ENCODE results near the gene KRT79.

KRT79 gene

DNA sequence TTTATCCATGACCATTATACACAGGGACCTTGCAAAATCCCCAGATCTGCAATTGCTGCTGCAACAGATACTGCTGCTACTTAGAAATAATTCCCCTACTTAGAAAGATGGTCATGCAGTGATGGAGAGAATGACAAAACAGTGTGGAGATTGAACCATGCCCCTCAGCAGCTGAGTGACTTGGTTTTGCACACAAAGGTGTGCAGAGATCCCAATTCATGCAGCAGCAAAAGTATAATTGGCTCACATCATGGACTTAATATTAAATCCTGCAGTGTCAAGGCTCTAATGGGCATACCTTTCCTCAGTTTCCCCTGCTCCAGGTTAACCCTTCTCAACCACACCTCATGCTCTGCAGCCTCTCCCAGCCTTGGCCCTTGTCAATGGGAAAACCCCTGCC is 17.7 kb upstream of the KRT79 start:
- Histone ChIP-seq H3K27me3 (ENCODE audit: control insufficient read depth, insufficient read depth, low read length) (no peaks in the 10 kb centered on the region), H3K36me3 (ENCODE audit: control insufficient read depth, insufficient read depth, low read length) (no peaks in the 10 kb centered on the region), H3K4me1 (ENCODE audit: control insufficient read depth, insufficient read depth, low read length) (no peaks in the 10 kb centered on the region), H3K9ac (ENCODE audit: low read length) (no peak overlapping the region), H3K27ac (ENCODE audit: low read depth, low read length) (no peak overlapping the region), H3K4me3 (ENCODE audit: low read length) (no peak overlapping the region)

DNA sequence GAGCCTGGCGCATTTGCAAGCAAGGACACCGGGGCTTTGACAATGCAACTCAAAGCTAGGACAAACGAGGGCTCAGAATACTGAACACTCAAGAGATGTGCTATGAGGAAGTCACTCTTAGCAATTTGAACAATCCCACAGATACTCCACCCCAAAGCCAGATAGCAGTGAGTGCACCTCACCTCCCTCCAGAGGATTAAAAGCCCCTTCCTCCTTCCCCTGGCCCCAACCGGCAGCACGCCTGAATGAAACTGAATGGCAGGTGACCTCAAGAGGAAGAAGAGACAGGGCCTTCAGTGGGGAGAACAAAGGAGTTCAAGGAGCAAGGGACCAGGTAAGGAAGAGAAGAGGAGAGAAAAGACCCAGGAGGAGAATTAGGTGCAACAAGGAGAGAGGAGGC is 16.6 kb upstream of the KRT79 start:
- H3K9ac ChIP-seq (ENCODE audit: low read length): no peak overlapping the region
- H3K27ac ChIP-seq (ENCODE audit: low read depth, low read length): no peak overlapping the region
- no peaks in the 10 kb centered on the region for H3K36me3 ChIP-seq (ENCODE audit: control insufficient read depth, insufficient read depth, low read length)
- H3K4me1 ChIP-seq (ENCODE audit: control insufficient read depth, insufficient read depth, low read length): no peaks in the 10 kb centered on the region
- H3K27me3 ChIP-seq (ENCODE audit: control insufficient read depth, insufficient read depth, low read length): no peaks in the 10 kb centered on the region
- H3K4me3 ChIP-seq (ENCODE audit: low read length): no peak overlapping the region

DNA sequence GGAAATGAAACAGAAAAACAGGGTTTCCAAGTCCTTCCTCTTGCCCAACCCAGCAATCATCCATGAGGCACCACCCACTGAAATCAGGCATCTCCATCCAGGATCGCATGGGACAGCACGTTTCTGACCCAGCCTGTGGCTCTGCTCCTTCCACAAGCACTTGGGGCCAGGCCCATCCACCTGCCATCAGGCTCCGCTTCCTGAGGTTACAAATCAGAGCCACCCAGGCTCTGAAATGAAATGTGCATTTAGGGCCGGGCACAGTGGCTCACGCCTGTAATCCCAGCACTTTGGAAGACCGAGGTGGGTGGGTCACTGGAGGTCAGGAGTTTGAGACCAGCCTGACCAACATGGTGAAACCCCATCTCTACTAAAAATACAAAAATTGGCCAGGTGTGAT is 15.4 kb upstream of the KRT79 start:
- H3K27me3 ChIP-seq (ENCODE audit: control insufficient read depth, insufficient read depth, low read length): no peaks in the 10 kb centered on the region
- no peak overlapping the region for H3K9ac ChIP-seq (ENCODE audit: low read length)
- no peaks in the 10 kb centered on the region for H3K4me1 ChIP-seq (ENCODE audit: control insufficient read depth, insufficient read depth, low read length)
- no peak overlapping the region for H3K4me3 ChIP-seq (ENCODE audit: low read length)
- H3K36me3 ChIP-seq (ENCODE audit: control insufficient read depth, insufficient read depth, low read length): no peaks in the 10 kb centered on the region
- H3K27ac ChIP-seq (ENCODE audit: low read depth, low read length): no peak overlapping the region

DNA sequence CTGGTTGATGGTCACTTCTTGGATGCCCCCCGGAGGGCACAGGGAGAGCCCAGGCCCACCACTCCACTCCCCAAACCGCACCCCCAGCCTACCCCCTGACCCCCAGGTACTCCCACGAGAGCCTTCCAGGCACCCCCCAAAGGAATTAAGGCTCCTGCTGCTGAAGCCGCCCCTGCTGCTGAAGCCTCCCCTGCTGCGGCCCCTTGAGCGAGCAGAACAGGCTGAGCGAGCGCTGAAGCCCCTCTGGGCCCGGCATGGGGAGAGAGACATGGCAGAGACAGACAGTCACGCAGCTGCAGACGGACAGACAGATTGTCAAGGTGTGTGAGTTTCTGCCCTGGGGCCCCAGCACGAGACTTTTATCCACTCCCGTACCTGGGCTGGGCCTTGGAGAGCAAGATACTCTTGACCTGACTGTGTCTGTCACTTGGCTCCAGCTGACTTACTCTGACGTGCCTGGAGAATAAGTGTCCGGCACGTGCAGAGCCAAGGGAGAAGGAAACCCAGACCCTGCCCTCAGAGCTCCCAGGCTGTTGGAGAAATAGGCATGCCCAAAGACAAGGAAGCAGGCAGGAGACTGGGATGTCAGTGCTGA is 14.6 kb upstream of the KRT79 start, which contains the start of gene KRT78:
Gene KRT78, minus strand, starts transcription at position 334 of the 595 bp plus-strand sequence. Its CDS starts 64 bp downstream, at position 270.
- H3K27me3 ChIP-seq (ENCODE audit: control insufficient read depth, insufficient read depth, low read length): no peaks in the 10 kb centered on the region
- no peak within 1 kb of the TSS for H3K9ac ChIP-seq (ENCODE audit: low read length)
- H3K36me3 ChIP-seq (ENCODE audit: control insufficient read depth, insufficient read depth, low read length): no peaks in the 10 kb centered on the region
- H3K4me1 ChIP-seq (ENCODE audit: control insufficient read depth, insufficient read depth, low read length): no peaks in the 10 kb centered on the region
- H3K27ac ChIP-seq (ENCODE audit: low read depth, low read length): no peak within 1 kb of the TSS
- no peak within 1 kb of the TSS for H3K4me3 ChIP-seq (ENCODE audit: low read length)

DNA sequence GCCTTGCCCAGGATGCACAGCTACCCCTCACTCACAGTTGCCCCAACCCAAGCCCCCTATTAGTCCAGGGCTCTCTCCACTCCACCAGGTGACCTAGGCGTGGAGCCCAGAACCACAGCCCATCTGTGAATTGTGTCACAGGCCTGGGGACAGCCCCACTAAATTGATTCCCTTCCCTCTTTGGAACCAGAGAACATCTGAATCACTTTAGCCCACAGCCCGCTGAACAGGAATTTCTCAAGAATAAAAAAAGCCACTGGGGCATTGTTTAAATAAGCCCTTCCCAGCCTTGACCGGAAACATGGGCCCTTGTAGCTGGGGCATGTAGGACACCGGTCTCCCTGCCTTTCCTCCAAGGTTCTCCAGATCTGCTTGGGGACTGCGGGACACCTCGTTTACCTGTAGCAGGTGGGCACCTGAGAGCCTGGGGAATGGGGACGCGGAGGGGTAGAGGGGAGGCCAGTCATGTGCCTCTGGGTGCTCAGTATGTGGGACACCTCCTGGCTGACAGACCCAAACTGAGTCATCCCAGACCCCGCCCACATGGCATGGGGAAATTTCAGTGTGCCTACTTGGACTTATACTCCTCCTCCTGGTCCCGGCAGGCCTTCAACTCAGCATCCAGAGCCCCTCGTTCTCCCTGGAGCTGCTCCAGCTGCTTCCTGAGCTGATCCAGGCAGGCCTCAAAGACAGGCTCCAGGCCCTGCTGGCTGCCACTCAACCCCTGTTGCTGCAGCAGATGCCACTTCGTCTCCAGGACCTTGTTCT is 13.4 kb upstream of the KRT79 start:
- no peaks in the 10 kb centered on the region for H3K27me3 ChIP-seq (ENCODE audit: control insufficient read depth, insufficient read depth, low read length)
- H3K36me3 ChIP-seq (ENCODE audit: control insufficient read depth, insufficient read depth, low read length): no peaks in the 10 kb centered on the region
- H3K9ac ChIP-seq (ENCODE audit: low read length): no peak overlapping the region
- H3K27ac ChIP-seq (ENCODE audit: low read depth, low read length): no peak overlapping the region
- no peak overlapping the region for H3K4me3 ChIP-seq (ENCODE audit: low read length)
- H3K4me1 ChIP-seq (ENCODE audit: control insufficient read depth, insufficient read depth, low read length): no peaks in the 10 kb centered on the region

DNA sequence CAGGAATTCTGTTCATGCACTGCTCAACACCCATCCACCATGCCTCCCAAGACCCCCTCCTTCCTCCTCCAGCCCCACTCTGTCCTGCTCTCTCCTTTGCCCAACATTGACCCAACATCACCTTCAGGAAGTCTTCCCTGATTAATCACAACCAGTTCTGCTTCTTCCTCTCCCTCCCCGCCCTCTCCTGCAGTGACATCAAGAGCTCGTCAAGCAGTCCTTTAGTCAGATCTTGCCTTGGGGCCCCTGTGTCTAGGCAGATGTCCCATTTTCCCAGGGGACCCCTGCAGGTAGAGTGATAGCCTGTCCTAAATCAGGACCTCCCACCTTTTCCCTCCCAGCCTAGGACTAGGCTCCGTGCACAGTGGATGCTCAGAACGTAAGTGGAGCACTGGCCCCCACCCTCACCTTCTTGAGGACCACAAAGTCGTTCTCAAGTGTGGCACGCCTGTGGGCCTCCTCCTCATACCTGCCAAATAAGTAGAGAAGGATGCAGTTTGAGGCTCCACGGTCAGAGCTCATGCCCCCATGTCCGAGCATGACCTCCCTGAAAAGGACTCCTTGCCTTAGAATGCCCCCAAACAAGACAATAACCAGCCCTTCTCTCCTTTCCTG is 12.4 kb upstream of the KRT79 start:
- Histone ChIP-seq H3K4me1 (ENCODE audit: control insufficient read depth, insufficient read depth, low read length) (no peaks in the 10 kb centered on the region), H3K4me3 (ENCODE audit: low read length) (no peak overlapping the region), H3K27me3 (ENCODE audit: control insufficient read depth, insufficient read depth, low read length) (no peaks in the 10 kb centered on the region), H3K36me3 (ENCODE audit: control insufficient read depth, insufficient read depth, low read length) (no peaks in the 10 kb centered on the region), H3K27ac (ENCODE audit: low read depth, low read length) (no peak overlapping the region), H3K9ac (ENCODE audit: low read length) (no peak overlapping the region)

DNA sequence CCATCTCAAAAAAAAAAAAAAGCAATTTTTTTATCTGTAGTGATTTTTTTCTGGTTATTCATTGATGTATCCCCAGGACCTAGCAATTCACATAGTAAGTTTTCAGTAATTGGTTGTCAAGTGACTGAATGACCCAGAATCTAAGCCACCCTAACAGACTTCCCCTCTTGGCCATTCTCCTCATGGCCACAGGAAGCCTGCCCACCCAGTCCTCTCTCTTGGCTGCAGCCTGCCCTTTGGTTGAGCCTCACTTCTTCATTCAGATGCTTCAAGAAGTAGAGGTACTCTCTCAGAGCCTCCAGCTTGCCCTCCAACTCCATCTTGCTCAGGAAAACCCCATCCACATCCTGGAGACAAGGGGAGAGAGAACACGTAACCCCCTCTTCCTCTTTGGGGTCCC is 11.8 kb upstream of the KRT79 start:
- Histone ChIP-seq H3K4me1 (ENCODE audit: control insufficient read depth, insufficient read depth, low read length) (no peaks in the 10 kb centered on the region), H3K9ac (ENCODE audit: low read length) (no peak overlapping the region), H3K36me3 (ENCODE audit: control insufficient read depth, insufficient read depth, low read length) (no peaks in the 10 kb centered on the region), H3K27me3 (ENCODE audit: control insufficient read depth, insufficient read depth, low read length) (no peaks in the 10 kb centered on the region), H3K27ac (ENCODE audit: low read depth, low read length) (no peak overlapping the region), H3K4me3 (ENCODE audit: low read length) (no peak overlapping the region)

DNA sequence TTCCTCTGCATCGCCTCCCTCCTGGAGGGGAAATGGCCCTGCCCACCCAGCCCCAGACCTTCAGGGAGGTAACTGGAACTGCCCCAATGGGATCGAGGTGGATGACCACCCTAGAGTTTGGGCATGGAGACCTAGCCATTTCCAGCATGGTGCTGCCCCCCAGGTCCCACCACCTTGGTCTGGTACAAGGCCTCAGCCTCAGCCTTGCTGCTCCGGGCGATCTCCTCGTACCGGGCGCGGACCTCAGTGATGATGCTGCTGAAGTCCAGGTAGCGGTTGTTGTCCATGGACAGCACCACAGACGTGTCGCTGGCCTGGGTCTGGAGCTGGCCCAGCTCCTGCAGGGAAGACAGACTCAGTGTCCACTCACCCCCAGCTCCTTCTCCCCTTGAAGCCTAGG is 10.3 kb upstream of the KRT79 start:
- H3K27me3 ChIP-seq (ENCODE audit: control insufficient read depth, insufficient read depth, low read length): peaks cover 2% of the 10 kb centered on the region
- H3K27ac ChIP-seq (ENCODE audit: low read depth, low read length): no peak overlapping the region
- H3K9ac ChIP-seq (ENCODE audit: low read length): no peak overlapping the region
- H3K4me3 ChIP-seq (ENCODE audit: low read length): no peak overlapping the region
- H3K36me3 ChIP-seq (ENCODE audit: control insufficient read depth, insufficient read depth, low read length): no peaks in the 10 kb centered on the region
- no peaks in the 10 kb centered on the region for H3K4me1 ChIP-seq (ENCODE audit: control insufficient read depth, insufficient read depth, low read length)

DNA sequence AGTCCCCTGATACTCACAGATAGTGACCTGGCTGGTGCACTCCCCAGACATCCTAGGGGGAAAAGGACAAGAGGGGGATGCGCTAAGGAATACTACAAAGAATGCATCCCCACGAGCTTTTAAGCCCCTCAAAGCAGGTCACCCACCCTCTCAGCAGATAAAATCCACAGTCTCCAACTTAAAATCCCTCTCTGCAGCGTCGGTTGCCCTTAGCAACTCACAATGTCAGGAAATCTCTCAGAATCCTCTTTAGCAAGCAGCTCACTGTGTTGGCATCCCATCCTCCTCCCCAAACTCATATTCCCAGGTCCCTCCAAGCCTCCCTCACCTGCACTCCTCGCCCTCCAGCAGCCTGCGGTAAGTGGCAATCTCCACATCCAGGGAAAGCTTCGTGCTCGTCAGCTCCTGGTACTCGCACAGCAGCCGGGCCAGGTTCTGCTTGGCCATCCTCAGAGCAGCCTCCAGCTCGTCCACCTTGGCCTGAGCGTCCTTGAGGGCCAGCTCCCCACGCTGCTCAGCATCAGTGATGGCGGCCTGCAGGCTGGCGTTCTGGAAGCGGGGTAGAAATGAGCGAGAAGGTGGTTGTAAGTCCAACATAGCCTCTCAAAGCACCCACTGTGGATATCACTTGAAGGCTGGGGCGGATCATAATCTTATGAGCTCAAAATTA is 5.5 kb upstream of the KRT79 start:
- Histone ChIP-seq H3K36me3 (ENCODE audit: control insufficient read depth, insufficient read depth, low read length) (no peaks in the 10 kb centered on the region), H3K27ac (ENCODE audit: low read depth, low read length) (no peak overlapping the region), H3K4me3 (ENCODE audit: low read length) (no peak overlapping the region), H3K27me3 (ENCODE audit: control insufficient read depth, insufficient read depth, low read length) (peaks cover 2% of the 10 kb centered on the region), H3K4me1 (ENCODE audit: control insufficient read depth, insufficient read depth, low read length) (no peaks in the 10 kb centered on the region), H3K9ac (ENCODE audit: low read length) (no peak overlapping the region)

DNA sequence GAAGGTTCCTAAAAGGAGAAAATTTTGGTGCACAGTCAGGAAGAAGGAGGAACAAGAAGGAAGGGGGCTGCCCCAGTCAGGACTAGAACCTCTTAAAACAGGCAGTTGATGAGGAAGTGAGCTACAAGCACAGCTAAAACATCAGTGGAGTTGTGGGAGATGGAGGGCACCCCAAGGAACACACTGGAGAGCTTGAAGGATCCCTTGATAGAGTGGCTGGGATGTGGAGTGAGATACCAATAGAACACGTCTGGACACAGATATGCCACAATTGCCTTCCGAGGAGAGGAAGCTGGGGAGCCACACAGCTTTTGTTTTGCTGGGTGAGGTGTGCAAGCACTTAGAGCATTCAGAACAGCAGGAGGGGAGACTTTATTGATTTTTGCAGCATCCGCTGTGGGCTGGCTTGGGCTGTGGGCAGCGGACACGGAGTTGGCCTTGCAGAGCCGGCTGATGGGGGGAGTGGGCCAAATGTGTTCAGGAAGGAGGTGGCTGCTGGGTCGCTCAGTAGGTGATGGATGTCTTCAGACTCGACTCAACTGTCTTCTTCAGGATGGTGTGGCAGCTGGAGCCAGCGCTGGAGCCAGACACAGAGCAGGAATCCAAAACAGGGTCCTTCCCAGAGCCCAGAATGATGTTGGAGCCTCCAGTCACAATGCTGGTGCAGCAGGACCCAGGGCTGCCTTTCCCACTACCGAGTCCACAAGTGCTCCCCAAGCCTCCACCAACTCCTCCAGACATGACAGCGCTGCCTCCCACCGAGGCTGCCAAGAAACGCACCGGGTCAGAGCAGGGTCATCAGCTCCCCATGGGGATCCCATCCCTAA is 4.7 kb upstream of the KRT79 start:
- Histone ChIP-seq H3K27ac (ENCODE audit: low read depth, low read length) (no peak overlapping the region), H3K4me3 (ENCODE audit: low read length) (no peak overlapping the region), H3K36me3 (ENCODE audit: control insufficient read depth, insufficient read depth, low read length) (no peaks in the 10 kb centered on the region), H3K9ac (ENCODE audit: low read length) (no peak overlapping the region), H3K27me3 (ENCODE audit: control insufficient read depth, insufficient read depth, low read length) (peaks cover 2% of the 10 kb centered on the region), H3K4me1 (ENCODE audit: control insufficient read depth, insufficient read depth, low read length) (no peaks in the 10 kb centered on the region)

DNA sequence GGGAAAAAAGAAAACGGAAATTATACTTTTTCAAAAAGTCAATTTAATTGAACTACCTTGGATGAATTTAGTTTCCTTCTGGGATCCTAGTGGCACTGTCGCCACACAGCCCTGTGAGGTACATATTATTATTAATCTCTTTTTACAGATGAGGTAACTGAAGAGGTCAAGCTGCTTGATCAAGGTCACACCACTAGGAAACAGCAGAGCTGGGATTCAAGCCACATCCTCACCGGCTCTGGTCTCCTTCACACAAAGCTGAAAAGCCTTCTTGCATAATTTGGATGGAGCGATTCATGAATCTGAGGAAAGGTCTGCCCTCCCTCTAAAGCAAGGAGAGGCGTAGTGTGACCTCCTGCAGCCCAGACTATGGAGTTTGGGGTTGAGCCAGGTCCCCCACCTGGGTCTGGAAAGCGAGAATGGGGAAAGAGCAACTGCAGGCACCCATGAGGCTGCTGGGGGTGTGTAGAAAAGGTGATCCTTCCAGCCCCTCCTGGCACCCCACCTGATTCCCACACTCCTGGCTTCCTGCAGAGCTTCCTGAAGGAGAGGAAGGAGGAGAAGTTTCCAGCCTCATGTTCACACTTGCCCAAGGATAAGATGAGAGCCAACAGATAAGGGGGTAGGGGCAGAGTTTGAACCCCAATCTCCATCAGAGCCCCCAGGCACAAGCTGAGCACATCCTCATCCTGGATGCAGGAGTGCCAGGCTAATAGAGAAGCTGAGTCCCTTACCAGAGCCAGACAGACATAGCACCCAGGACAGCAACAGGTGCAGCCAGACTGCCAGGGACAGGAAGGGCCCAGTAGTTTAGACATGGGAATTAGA is 3.9 kb upstream of the KRT79 start:
- H3K36me3 ChIP-seq (ENCODE audit: control insufficient read depth, insufficient read depth, low read length): no peaks in the 10 kb centered on the region
- no peaks in the 10 kb centered on the region for H3K4me1 ChIP-seq (ENCODE audit: control insufficient read depth, insufficient read depth, low read length)
- no peak overlapping the region for H3K9ac ChIP-seq (ENCODE audit: low read length)
- peaks cover 2% of the 10 kb centered on the region for H3K27me3 ChIP-seq (ENCODE audit: control insufficient read depth, insufficient read depth, low read length)
- no peak overlapping the region for H3K27ac ChIP-seq (ENCODE audit: low read depth, low read length)
- no peak overlapping the region for H3K4me3 ChIP-seq (ENCODE audit: low read length)
